Left ventricle myocardium superior (tissue), 1 donor: ENCODE data around the gene OSBPL5. TPM values are rescaled to one million over a fixed set of nuclear protein-coding genes. Genes with fewer than 3 reads are reported as not detected.

ENCODE experiments used
- ATAC-seq: fragments of 200-7000 bp; cut with Tn5 transposase; one replicate; pipeline ENCODE4 v1.9.1; 2020; ENCODE audit warnings: mild to moderate bottlenecking, moderate library complexity
- DNase-seq: peaks from one replicate; pipeline ENCODE4 v3.0.0-alpha.2; 2020
- intact Hi-C: fragments of 100-400 bp; cut with micrococcal nuclease; formaldehyde crosslinking; loops from one replicate; pipeline ENCODE4 v1.11.0; 2022
- long read RNA-seq: library from polyadenylated mRNA; unstranded; transcript quantifications from one replicate; pipeline ENCODE4 v2.0.0, GENCODE V29; 2021
- total RNA-seq: library from RNA; stranded (reverse); fragmentation: NEBNext Ultra II Directional; extraction: Animal tissue kit (Norgen Biotek cat#: 25700); gene quantifications from one replicate; pipeline ENCODE4 v1.2.1, GENCODE V29; 2021
- donor health status: DM: no; HTN: yes; CAD: no; lungs with severe emphysema.

The OSBPL5 gene
- total RNA-seq = 15.9 TPM
- long read RNA-seq, partial matches to known transcripts = 19 of 27 reads
- long read RNA-seq, other reads (novel, unspliced or antisense) = 5 of 27 reads

DNA sequence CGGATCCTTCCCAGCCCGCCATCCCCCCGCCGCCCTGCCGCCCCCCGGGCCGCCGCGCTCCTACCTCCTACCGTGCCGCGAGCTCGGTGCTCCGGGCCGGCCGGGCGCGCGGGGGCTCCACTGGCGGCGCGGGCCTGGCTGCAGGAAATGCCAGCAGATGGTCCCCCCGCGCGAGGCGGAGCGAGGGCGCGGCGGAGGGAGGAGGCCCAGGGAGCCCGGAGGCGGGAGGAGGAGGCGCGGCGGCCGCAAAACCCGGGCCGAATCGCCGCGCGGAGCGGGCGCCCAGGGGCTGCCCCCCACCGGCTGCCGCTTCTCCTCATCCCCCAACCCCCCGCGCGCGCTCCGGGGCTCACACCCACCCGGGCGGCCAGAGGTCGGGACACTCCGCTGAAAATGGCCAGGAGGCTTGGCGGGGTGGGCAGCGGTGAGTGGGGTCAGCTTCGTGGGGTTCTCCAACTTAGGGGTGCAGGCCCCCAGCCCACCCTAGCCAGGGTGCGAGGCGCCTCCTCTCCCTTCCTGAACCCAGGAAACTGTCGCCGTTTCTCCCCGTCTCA, at the start of gene OSBPL5:
OSBPL5 (minus strand) TSS at position 159 of the 554 bp plus-strand sequence. CDS start 36,162 bp downstream, outside the sequence.
- ATAC-seq (peak; percentile 64), DNase-seq (peak; percentile 91)
- intact Hi-C loops = no loop called here

GRCh38 chr11:3214420-3214699, 49.2 kb upstream of the OSBPL5 start:
- intact Hi-C loops = loop anchor here (10.0 kb wide), 1 partner anchor 110 kb away; no protein-coding TSS in a partner anchor
- DNase-seq (no peak), ATAC-seq (no peak)

DNA sequence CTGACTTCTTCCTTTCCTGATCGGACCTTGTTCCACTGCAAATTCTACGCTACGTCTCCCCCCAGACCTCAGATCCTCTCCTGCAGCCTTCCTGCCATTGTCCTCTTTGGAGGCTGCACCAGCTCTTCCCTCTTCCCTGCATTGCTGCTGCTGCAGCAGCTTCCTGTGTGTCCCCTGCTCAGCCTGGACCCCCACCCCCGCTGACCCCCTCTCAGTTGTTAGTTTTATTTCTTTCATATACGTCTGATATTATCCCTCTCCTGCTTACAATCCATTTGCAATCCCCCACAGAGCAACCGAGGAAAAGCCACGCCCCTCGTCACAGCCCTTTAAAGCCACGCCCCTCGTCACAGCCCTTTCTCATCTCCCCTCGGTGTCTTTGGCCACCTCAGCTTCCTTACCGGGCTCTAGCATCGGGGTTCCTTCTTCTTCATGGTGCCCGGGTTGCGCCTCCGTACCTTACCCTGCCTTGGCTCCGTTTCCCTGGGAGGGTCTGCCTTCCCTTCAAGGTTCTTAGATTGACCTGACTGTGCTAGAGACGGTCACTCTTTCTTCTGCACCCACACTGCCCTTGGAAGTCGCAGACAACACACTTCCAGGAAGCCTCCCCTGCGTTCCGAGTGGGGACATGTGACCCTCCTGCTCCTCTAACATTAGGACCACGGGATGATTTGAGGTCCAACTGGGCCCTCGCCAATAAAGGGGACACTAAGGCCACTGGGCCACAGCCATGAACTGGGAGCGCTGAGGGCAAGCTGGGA, 48.7 kb upstream of the OSBPL5 start:
- DNase-seq = peak; percentile 22
- intact Hi-C loops = loop anchor here (10.0 kb wide), 1 partner anchor 109 kb away; no protein-coding TSS in a partner anchor
- no peak for ATAC-seq

DNA sequence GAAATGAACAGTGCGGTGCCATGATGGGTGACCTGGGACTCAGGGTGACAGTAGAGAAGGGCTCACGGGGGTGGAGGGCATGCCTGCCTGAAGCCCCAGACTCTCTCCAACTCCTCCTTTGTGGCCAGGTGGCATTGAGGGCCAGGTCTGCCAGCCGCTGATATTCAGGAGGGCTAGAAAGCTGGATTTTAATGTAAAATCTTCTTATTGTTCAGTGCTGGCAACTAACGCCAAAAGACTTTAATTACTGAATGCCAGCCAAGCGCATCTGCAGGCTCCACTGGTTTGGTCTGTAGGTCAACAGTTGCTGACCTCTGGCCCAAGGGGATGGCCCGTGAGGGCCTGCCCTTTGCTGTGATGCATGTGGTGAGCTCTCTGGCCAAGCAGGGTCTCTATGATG, 43.2 kb upstream of the OSBPL5 start:
- DNase-seq (peak; percentile 3), ATAC-seq (no peak)
- intact Hi-C loops = no loop called here

GRCh38 chr11:3207526-3208189, 42.5 kb upstream of the OSBPL5 start:
- intact Hi-C loops = no loop called here
- DNase-seq = peak; percentile 12
- ATAC-seq = no peak

DNA sequence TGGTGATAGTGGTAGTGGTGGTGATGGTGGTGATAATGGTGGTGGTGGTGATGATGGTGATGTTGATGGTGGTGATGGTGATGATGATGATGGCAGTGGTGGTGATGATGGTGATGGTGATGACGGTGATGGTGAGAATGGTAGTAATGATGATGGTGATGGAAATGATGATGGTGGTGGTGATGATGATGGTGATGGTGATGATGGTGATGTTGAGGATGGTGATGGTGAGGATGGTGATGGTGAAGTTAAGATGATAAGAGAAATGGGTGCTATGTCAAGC, 41.8 kb upstream of the OSBPL5 start:
- DNase-seq (no peak), ATAC-seq (no peak)
- intact Hi-C loops = no loop called here

DNA sequence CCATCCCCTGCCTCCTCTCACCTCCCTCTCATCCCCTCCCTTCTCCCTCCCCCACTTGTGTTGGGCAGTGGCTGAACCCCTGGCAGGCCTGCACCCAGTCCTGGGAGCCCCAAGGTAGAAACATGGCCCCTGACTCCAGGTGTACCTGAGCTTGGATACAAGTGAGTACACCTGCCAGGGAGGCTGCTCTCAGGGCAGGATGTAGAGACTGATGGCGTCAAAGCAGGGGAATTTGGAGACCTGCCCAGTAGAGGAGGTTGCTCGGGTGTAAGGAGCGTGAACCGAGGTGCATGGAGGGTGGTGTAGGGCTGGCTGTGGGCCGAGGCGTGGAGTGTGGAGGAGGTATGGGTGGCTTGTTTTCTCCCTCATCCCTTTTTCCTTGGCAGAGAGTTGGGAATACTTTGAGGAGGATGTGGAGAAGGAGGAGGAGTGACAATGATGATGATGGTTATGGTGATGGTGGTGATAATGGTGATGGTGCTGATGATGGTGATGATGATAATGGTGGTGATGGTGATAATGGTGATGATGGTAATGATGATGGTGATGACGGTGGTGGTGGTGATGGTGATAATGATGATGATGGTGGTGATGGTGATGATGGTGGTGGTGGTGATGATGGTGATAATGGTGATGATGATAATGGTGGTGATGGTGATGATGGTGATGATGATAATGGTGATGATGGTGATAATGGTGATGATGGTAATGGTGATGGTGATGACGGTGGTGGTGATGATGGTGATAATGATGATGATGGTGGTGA, 41.2 kb upstream of the OSBPL5 start:
- intact Hi-C loops = no loop called here
- ATAC-seq (no peak), DNase-seq (peak; percentile 2)

DNA sequence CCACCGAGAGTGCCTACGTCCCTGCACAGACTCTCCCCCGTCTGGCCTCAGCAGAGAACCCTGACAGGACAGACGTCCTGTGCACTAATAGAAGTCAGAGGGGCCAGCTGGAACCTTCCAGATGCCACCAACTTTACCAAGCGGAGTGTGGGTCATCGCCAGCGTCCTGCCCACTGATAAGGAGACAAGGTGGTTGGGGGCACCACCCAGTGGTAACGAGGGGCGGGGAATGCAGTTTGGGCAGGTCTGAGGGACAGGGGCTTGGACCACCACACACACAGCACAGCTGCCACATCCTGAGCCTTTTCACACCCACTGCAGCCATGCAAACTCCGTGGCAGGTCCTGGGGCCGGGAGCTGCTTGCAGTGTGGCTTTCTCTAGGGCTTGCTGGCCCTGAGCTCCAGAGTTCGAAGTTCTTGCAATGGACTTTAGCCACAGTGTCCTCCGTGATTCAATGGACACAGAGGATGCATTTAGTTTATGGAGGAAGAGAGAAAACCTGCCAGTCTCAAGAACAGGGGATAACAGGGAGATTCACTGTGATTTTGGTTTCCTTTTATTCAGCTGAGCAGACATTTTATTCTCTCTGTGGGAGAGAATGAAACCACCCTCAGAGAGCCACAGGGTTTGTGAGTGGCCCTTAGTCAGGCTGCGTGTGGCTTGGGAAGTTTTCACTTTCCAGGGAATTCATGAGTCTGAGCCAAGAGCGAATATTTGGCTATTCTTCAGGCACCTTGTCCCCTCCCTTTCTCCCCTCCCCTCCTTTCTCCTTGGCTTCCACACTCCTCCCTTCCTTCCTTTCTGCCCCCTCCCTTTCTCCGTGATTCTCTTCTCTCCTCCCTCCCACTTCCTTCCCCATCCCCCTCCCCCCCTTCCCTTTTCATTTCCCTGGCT, 40.4 kb upstream of the OSBPL5 start:
- ATAC-seq = no peak
- DNase-seq = peak; percentile 6
- intact Hi-C loops = no loop called here

DNA sequence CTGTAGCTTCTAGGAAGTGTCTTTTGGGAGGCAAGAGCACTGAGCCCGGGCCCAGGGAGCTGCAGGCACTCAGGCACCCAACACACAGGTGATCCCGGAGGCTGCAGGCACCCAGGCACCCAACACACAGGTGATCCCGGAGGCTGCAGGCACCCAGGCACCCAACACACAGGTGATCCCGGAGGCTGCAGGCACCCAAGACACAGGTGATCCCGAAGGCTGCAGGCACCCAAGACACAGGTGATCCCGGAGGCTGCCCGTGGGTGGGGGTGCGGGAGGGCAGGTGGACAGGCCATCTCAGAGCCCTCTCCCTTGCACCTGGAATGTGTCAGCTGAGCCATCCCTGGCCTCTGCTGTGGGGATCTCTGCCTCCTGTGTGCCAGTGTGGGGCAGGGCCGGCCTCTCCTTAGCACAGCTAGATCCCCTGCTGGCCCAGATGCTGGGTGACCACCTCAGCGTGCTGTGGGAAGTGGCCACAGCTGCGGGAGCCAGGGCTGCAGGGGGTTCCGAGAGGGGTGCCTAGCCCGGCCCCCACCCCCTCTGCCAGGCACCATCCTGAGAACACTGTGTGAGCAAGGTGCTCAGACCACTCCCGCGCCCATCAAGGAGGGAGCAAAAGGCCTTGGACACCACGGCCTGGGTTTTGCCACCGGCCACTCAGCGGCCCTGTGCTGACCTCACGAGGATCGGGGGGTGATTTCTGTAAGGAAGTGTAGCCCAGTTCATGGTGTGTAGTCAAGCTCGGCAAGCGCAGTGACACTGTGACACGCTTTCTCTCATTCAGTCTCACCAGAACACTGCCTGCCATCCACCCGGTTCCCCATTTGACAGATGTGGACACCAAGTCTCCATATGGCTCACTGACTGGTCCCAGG, 39.3 kb upstream of the OSBPL5 start:
- DNase-seq (peak; percentile 22), ATAC-seq (no peak)
- intact Hi-C loops = no loop called here

DNA sequence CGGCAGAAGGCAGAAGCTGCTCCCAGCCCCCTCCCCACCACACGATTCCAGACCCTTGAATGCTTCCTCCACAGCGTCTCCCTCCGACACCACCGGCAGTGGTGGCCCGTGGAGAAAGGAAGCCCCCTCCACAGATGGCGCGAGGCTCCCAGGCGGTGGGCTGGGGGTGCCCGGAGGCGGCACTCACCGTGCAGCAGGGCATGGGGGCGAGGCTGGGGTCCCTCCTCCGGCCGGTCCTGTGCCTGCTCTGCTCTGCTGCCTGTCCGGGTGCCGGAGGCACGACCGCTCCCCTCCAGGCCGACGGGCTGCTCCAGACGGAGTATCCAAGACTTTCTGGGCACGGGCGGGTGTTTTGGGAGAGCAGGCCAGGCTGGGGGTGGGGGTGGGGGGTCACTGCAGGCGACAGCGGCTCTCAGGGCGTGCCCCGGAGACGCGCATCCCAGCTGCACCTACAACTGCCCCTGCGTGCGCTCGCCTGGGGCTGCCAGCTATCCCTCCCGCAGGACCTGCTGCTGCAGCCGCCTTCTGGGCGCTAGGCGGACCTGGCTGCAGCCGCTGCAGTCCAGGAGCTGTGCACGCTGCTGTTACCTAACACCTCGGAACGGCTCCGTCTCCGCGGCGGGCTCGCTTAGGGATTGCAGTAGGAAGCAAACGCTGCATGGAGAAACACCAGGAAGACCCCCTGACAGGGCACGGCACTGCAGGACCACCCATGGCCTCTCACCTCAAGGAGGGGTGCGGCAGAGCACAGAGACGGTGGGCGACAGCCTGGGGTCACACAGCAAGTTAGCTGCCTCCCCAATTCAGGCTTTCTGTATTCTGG, 38.3 kb upstream of the OSBPL5 start:
- ATAC-seq = peak; percentile 59

GRCh38 chr11:3202759-3203158, 37.6 kb upstream of the OSBPL5 start:
- DNase-seq (peak; percentile 24), ATAC-seq (no peak)
- intact Hi-C loops = no loop called here

More for the DNA sequence above, 38.3 kb upstream of the OSBPL5 start:
- intact Hi-C loops = no loop called here
- peak; percentile 41 for DNase-seq

DNA sequence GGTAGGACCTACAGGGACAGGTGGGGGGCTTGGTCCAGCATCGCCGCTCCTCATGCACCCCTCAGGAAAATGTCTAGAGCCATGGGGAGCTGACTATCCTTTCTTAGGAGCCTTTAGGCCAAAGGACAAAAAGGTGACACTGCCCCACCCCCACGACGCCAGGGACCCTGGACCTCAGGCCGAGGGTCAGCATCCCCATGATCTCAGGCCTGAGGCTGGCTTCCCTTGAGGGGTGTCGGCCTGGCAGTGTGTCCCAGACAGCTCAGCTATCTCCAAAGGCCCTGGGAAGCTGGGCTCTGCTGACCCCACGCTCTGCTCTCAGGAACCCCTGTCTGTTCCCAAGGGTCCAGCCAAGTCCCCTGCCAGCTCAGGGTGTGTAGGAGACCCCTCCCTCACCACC, 37.2 kb upstream of the OSBPL5 start:
- DNase-seq = peak; percentile 20
- intact Hi-C loops = no loop called here
- ATAC-seq = no peak

DNA sequence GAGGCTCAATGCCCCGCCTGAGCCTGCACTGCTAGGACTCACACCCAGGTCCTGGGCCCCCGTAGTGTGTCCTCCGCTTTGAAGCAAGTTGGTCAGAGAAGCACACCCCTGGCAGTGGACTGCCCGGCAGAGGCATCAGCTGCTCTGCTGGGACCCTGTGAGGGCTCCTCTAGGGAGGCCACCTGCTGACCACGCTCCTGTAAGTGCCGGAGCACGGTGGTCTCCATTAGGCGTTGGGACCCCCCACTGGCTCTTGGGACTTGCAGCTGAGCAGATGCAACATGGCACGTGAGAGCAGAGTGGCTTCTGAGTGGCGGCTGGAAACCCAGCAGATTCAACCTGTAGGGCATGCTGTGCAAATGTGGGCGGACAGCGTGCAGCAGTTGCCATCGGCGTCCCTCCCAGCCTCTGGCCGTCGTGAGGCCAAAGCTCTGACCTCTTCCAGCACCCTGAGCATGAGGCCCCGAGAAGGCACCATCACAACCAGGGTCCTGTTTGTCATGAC, 36.6 kb upstream of the OSBPL5 start:
- no peak for ATAC-seq
- intact Hi-C loops = no loop called here
- DNase-seq = peak; percentile 19

GRCh38 chr11:3201112-3201581, 36.0 kb upstream of the OSBPL5 start:
- intact Hi-C loops = no loop called here
- peak; percentile 15 for DNase-seq
- ATAC-seq = no peak

- DNase-seq (peak; percentile 18), ATAC-seq (no peak)
- intact Hi-C loops = no loop called here
Observed at GRCh38 chr11:3200388-3201111, 35.4 kb upstream of the OSBPL5 start.
